Endothelial cell of umbilical vein (primary cell): ENCODE measurements around the gene RADIL. TPM values are rescaled to one million over a fixed set of nuclear protein-coding genes. Genes with fewer than 3 reads are reported as not detected.

Experiments
- Bru-seq: library from RNA; stranded (reverse); fragments of 400-500 nt; gene quantifications from one replicate; lab custom pipeline; 2021; lab: Mats Ljungman, UMichigan
- BruChase-seq, 2 experiments: library from RNA; stranded (reverse); fragments of 400-500 nt; gene quantifications; one replicate each; lab custom pipeline; 2021; lab: Mats Ljungman, UMichigan
- BruUV-seq: library from RNA; stranded (reverse); fragments of 400-500 nt; replicated peaks from 2 replicates; lab custom pipeline; 2021; lab: Mats Ljungman, UMichigan
- CTCF ChIA-PET: fragments of 300-600, 350-600 bp; sonication (Branson Sonifier 250); formaldehyde crosslinking; loops from one replicate; lab custom pipeline; 2021; ENCODE audit warnings: antibody characterized with exemption, inconsistent platforms; lab: Charles Lee
- POLR2A ChIA-PET: fragments of 300-600, 350-600 bp; sonication (Branson Sonifier 250); formaldehyde crosslinking; loops from one replicate; lab custom pipeline; 2021; ENCODE audit warnings: antibody characterized with exemption, inconsistent platforms; lab: Charles Lee
- DNase-seq: peaks from one replicate; pipeline ENCODE4 v3.0.0-alpha.2; 2011; ENCODE audit warnings: low read depth, low spot score
- FAIRE-seq: peaks from 2 replicates; lab custom pipeline; 2011; peaks lifted over from hg19 to GRCh38; lab: Jason Lieb, UNC
- H2AFZ ChIP-seq: 2 replicates; pipeline ENCODE4 v1.6.0; 2012; ENCODE audit warnings: low read depth, low read length, control low read depth, inconsistent platforms
- H3K27ac ChIP-seq: 2 replicates; pipeline ENCODE4 v1.5.1; 2011; ENCODE audit warnings: low read depth, mild to moderate bottlenecking, control low read depth, low read length, moderate library complexity; ENCODE audit not compliant: insufficient read depth
- H3K27me3 ChIP-seq, 2 experiments: 2 replicates each; pipeline versions ENCODE4 v1.6.0 to v1.6.1; 2011; ENCODE audit warnings: low read length in 2 of 2, mixed read lengths in 1 of 2; ENCODE audit not compliant: control insufficient read depth in 2 of 2, insufficient read depth in 2 of 2
- H3K36me3 ChIP-seq, 2 experiments: 2 replicates in 1 of 2; 3 replicates in 1 of 2; pipeline ENCODE4 v1.5.1; 2011; ENCODE audit warnings: low read length in 2 of 2, mild to moderate bottlenecking in 1 of 2, moderate library complexity in 1 of 2; ENCODE audit not compliant: control insufficient read depth in 2 of 2, insufficient read depth in 2 of 2; ENCODE audit errors: extremely low read depth in 1 of 2
- H3K4me1 ChIP-seq: 3 replicates; pipeline ENCODE4 v1.5.1; 2011; ENCODE audit warnings: mild to moderate bottlenecking, low read length; ENCODE audit not compliant: control insufficient read depth, insufficient read depth; ENCODE audit errors: extremely low read depth
- H3K4me2 ChIP-seq: 2 replicates; pipeline ENCODE4 v1.6.1; 2011; ENCODE audit warnings: low read length, control low read depth, mixed read lengths; ENCODE audit not compliant: insufficient read depth
- H3K4me3 ChIP-seq, 3 experiments: fragments of 200-600 bp in 1 of 3; sonication (generic), shearing (Covaris generic) in 1 of 3; replicated peaks in 1 of 3; 2 replicates each; pipeline ENCODE4 v1.5.1; 2011 to 2016; ENCODE audit warnings: control low read depth in 3 of 3, low read length in 3 of 3, mild to moderate bottlenecking in 2 of 3, inconsistent platforms in 1 of 3, low read depth in 1 of 3, moderate library complexity in 1 of 3; ENCODE audit not compliant: insufficient read depth in 1 of 3
- H3K79me2 ChIP-seq: 2 replicates; pipeline ENCODE4 v1.6.0; 2012; ENCODE audit warnings: low read length, inconsistent platforms; ENCODE audit not compliant: control insufficient read depth, insufficient read depth
- H3K9ac ChIP-seq: replicated peaks from 2 replicates; pipeline ENCODE3; 2011; ENCODE audit warnings: low read length, control low read depth; ENCODE audit not compliant: insufficient read depth; ENCODE audit errors: extremely low read depth
- H3K9me1 ChIP-seq: replicated peaks from 3 replicates; pipeline ENCODE4 v1.6.0; 2011; ENCODE audit warnings: mild to moderate bottlenecking, low read length; ENCODE audit not compliant: control insufficient read depth, insufficient read depth; ENCODE audit errors: extremely low read depth
- H3K9me3 ChIP-seq: replicated peaks from 2 replicates; pipeline ENCODE4 v1.5.1; 2012; ENCODE audit warnings: low read length, inconsistent platforms; ENCODE audit not compliant: control insufficient read depth, insufficient read depth
- H4K20me1 ChIP-seq: replicated peaks from 2 replicates; pipeline ENCODE3; 2011; ENCODE audit warnings: mild to moderate bottlenecking, low read length; ENCODE audit not compliant: control insufficient read depth, insufficient read depth; ENCODE audit errors: extremely low read depth
- EZH2 ChIP-seq: IDR thresholded peaks from 2 replicates; pipeline ENCODE4 v1.6.1; 2012; ENCODE audit warnings: borderline replicate concordance, low read depth, mild to moderate bottlenecking, moderate library complexity, low read length, inconsistent platforms; ENCODE audit not compliant: severe bottlenecking
- POLR2AphosphoS5 ChIP-seq: IDR thresholded peaks from 2 replicates; pipeline ENCODE4 v1.6.1; 2012; ENCODE audit warnings: low read depth, mild to moderate bottlenecking, control low read depth, low read length, moderate library complexity; ENCODE audit not compliant: insufficient read depth
- dilution Hi-C: fragments of 300-500 bp; cut with MboI; formaldehyde crosslinking; loops from one replicate; pipeline ENCODE4 v1.15.0; 2019; ENCODE audit warnings: low sequenced_read_pairs; ENCODE audit not compliant: extremely low pct_ligation_motif_present
- intact Hi-C: fragments of 100-400 bp; cut with micrococcal nuclease; formaldehyde crosslinking; loops from one replicate; pipeline ENCODE4 v1.10.0; 2022
- long read RNA-seq: library from polyadenylated mRNA; stranded (forward); transcript quantifications from one replicate; pipeline ENCODE4 v2.0.0, GENCODE V29; 2021
- polyA minus RNA-seq, 3 experiments: library from RNA; depleted of rRNA, polyadenylated mRNA; stranded (reverse); fragments of >200 nt; gene quantifications; 1 replicate in 1 of 3; 2 replicates in 2 of 3; pipeline ENCODE4 v1.2.3, GENCODE V29; 2011
- polyA plus RNA-seq, 4 experiments: library from polyadenylated mRNA; depleted of rRNA in 3 of 4; stranded (reverse) in 3 of 4; unstranded in 1 of 4; fragments of >200 nt; gene quantifications; 2 replicates each; pipeline versions ENCODE4 v1.2.1 to v1.2.3, GENCODE V29; 2011 to 2012; ENCODE audit warnings: missing spikeins in 1 of 4
- total RNA-seq: library from RNA; stranded (reverse); gene quantifications from 2 replicates; pipeline ENCODE4 v1.2.3, GENCODE V29; 2021
- TF ChIP-seq, protein P1 (sequence below), 2 donors: IDR thresholded peaks; 1 replicate in 1 of 2; 2 replicates in 1 of 2; pipeline ENCODE4 v1.5.1; 2011; ENCODE audit warnings: low read length in 2 of 2, mild to moderate bottlenecking in 2 of 2, moderate library complexity in 2 of 2, control low read depth in 1 of 2, inconsistent platforms in 1 of 2, low read depth in 1 of 2; ENCODE audit not compliant: insufficient read depth in 1 of 2; ENCODE audit errors: extremely low read depth in 1 of 2

The RADIL gene, protein sequence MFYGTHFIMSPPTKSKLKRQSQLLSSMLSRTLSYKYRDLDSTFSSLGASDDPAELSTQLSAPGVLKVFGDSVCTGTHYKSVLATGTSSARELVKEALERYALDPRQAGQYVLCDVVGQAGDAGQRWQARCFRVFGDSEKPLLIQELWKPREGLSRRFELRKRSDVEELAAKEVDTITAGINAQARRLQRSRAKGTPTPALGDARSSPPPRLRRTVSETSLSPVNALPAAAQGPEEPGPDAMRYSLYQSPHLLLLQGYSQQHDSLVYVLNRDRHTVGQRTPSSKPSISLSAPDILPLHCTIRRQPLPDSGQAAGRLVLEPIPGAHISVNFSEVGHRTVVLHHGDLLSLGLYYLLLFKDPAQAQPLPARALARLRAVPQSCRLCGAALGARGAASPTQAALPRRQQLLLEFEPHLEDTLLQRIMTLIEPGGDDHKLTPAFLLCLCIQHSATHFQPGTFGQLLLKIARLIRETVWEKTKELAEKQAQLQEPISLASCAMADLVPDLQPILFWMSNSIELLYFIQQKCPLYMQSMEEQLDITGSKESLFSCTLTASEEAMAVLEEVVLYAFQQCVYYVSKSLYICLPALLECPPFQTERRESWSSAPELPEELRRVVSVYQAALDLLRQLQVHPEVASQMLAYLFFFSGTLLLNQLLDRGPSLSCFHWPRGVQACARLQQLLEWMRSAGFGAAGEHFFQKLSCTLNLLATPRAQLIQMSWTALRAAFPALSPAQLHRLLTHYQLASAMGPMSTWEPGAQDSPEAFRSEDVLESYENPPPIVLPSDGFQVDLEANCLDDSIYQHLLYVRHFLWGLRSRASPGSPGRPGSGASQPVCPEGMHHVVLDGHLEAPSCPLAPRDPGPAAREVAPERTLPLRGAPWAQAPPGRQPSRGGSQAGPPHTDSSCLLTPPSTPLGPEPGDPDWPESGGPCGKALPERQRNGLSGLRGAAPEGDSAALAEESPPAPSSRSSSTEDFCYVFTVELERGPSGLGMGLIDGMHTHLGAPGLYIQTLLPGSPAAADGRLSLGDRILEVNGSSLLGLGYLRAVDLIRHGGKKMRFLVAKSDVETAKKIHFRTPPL
- 1.0 and 2.5 TPM in 2 replicates for total RNA-seq
- 1.2 and 1.8 TPM in 2 replicates for polyA plus RNA-seq
- polyA plus RNA-seq (2011; cell fraction: cytosol; rRNA removed) = 0.76 and 1.1 TPM in 2 replicates
- polyA plus RNA-seq (2011; cell fraction: nucleus; rRNA removed) = 0.94 and 1.9 TPM in 2 replicates
- 0.20 and 0.25 TPM in 2 replicates for polyA plus RNA-seq (2012)
- polyA minus RNA-seq = 0.45 and 2.9 TPM in 2 replicates
- not detected for polyA minus RNA-seq (2011; cell fraction: cytosol; rRNA and poly(A)+ RNA removed)
- polyA minus RNA-seq (2011; cell fraction: nucleus; rRNA and poly(A)+ RNA removed) = 1.3 and 1.7 TPM in 2 replicates
- Bru-seq, nascent RNA = percentile 30 among the genes with signal in this experiment
- BruChase-seq, experiment 1, labeled RNA remaining after a 6-hour chase = percentile 19 among the genes with signal in this experiment
- percentile 23 among the genes with signal in this experiment for BruChase-seq, experiment 2, labeled RNA remaining after a 2-hour chase
- long read RNA-seq, partial matches to known transcripts = 1 of 3 reads
- long read RNA-seq, other reads (novel, unspliced or antisense) = 0 of 3 reads

DNA sequence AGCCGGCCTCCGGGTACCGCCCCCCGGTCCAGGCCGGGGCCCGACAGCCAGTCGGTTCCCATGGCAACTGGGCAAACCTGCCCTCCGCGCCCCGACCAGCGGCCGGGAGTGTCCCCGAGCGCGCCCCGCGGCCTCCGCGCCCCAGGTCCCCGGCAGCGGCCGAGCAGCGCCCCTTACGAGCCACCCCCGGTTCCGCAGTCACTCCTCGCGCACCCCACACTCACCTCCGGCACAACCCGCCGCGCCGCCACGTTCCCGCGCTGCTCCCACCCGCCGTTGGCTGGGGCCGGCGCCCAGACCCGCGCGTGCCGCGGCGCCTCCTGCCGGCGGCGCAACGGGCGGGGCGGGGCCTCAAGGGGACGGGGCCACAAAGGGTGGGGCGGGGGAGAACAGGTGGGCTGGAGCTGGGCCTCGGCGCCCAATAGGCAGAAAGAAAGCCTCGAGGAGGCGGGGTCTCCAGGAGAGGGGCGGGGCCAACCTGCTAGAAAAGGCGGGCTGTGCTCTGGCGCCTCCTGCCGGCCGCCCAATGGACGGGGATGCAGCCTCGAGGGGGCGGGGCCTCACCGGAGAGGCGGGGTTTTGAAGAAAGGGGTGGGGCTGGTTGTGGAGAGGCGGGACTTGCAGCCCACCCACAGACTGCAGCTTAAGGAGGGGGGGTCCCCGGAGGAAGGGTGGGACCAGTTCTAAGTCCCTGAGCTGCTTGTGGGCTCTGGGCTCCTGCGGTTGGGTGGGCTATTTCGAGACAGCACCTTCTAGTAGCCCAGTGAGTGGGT lies at the start of gene RADIL:
Gene RADIL, minus strand, starts transcription at position 345 of the 773 bp plus-strand sequence. CDS start 5,577 bp downstream, outside the sequence.
- H2AFZ ChIP-seq = peak within 1 kb of the TSS; percentile 82
- H4K20me1 ChIP-seq = no peaks in the 10 kb centered on the region
- no peaks in the 10 kb centered on the region for H3K36me3 ChIP-seq
- no peaks in the 10 kb centered on the region for H3K9me3 ChIP-seq
- dilution Hi-C loops (no loop called here), intact Hi-C loops (loop anchor here (1.0 kb wide), 4 partner anchors 53 to 272 kb away; no protein-coding TSS in a partner anchor)
- POLR2A ChIA-PET = no interaction called here
- no TSS peak for BruUV-seq
- H3K27ac ChIP-seq = no peak within 1 kb of the TSS
- H3K27me3 ChIP-seq = no peaks in the 10 kb centered on the region
- FAIRE-seq (peak; percentile 89), DNase-seq (peak; percentile 89)
- peak within 1 kb of the TSS; percentile 73 for H3K4me2 ChIP-seq
- no peaks in the 10 kb centered on the region for H3K9me1 ChIP-seq
- peak within 1 kb of the TSS; percentile 28 for H3K9ac ChIP-seq
- TF ChIP-seq, protein P1, sequence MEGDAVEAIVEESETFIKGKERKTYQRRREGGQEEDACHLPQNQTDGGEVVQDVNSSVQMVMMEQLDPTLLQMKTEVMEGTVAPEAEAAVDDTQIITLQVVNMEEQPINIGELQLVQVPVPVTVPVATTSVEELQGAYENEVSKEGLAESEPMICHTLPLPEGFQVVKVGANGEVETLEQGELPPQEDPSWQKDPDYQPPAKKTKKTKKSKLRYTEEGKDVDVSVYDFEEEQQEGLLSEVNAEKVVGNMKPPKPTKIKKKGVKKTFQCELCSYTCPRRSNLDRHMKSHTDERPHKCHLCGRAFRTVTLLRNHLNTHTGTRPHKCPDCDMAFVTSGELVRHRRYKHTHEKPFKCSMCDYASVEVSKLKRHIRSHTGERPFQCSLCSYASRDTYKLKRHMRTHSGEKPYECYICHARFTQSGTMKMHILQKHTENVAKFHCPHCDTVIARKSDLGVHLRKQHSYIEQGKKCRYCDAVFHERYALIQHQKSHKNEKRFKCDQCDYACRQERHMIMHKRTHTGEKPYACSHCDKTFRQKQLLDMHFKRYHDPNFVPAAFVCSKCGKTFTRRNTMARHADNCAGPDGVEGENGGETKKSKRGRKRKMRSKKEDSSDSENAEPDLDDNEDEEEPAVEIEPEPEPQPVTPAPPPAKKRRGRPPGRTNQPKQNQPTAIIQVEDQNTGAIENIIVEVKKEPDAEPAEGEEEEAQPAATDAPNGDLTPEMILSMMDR (IDR thresholded peaks at IDR 0.05; ENCODE audit: extremely low read depth in 1 of 2, insufficient read depth in 1 of 2, low read depth in 1 of 2, low read length in 2 of 2) = peak; percentile 80 to 92
- TF ChIP-seq POLR2AphosphoS5 (no peak), EZH2 (no peak)
- H3K79me2 ChIP-seq = no peaks in the 10 kb centered on the region
- CTCF ChIA-PET = interaction anchor here (0.8 to 3.5 kb wide), 18 partner anchors 9 to 201 kb away, joined by 3 to 22 read pairs (median 4); no protein-coding TSS in a partner anchor
- peak within 1 kb of the TSS; percentile 3 to 46 (median 9) for H3K4me3 ChIP-seq
- peaks cover 8% of the 10 kb centered on the region for H3K4me1 ChIP-seq
